ENCODE data around the gene IFITM2.
"Not testable (repeated sequence)": the region's sequence is repeated elsewhere in the genome, so short reads cannot be mapped to it uniquely, and the experiment has no call there.

The IFITM2 gene

DNA sequence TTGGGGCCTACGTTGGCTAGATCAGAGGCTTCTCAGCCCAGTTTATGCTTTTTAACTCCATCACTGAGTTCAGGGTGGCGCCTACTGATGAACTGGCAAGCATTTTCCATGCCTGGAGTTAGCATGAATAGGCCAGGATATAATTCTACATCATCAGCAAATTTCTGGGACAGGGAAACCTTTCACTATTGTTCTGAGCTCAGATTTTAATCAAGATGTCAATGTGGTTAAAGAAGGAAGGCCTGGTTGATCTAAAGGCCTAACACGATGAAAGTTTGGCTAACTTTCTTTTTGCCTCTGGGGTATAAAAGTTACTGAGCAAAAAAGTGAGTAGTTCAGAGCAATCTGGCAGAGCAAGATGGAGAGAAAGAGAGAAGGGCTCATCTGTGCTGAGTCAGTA, 34.7 kb downstream of the IFITM2 start:
- no peak for DNase-seq (ENCODE audit: low read depth in 2 of 2)

DNA sequence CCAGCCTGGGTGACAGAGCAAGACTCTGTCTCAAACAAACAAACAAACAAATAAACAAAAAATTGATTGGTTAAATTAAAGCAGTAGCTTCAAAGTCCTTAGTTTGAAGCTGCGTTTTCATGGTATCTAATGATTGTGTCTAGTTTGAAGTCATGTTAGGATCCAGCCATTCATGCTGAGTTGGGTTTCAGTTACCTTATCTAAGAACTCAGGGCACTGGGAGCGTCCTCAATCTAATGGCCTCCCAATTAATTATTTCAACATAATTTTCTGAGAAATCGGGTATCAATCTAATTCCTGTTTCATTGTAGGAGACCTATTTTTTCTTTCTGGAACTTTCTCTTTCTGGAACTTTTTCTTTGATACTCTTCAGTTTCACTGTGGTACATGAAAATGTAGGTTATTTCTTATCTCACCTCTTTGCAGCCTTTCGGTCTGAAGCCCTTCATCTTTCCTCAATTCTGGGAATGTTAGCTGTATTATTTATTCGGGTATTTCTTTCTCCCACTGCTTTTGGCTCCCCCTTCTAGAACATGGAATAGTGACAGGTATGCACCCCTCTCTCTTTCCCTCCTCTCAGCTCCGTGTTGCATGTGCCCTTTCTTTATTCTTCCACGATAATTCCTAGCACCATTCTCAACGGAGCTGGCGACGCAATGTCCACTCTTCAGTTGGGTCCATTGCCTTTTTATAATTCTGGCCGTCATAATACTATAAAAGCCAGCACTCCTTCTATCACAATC, 37.4 kb downstream of the IFITM2 start:
- DNase-seq (ENCODE audit: low read depth in 2 of 2) = no peak

DNA sequence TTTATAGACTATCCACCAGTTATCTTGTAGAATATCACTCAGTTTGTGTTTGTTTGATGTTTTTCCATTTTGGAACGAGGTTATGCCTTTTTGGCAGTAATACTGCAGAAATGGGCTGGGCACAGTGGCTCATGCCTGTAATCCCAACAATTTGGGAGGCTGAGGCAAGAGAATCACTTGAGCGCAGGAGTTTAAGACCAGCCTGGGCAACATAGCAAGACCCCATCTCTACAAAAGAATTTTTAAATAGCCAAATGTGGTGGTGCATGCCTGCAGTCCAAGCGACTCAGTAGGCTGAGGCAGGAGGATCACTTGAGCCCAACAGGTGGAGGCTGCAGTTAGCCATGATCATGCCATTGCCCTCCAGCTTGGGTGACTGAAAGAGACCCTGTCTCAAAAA, 38.9 kb downstream of the IFITM2 start:
- no peak for DNase-seq (ENCODE audit: low read depth in 2 of 2)

DNA sequence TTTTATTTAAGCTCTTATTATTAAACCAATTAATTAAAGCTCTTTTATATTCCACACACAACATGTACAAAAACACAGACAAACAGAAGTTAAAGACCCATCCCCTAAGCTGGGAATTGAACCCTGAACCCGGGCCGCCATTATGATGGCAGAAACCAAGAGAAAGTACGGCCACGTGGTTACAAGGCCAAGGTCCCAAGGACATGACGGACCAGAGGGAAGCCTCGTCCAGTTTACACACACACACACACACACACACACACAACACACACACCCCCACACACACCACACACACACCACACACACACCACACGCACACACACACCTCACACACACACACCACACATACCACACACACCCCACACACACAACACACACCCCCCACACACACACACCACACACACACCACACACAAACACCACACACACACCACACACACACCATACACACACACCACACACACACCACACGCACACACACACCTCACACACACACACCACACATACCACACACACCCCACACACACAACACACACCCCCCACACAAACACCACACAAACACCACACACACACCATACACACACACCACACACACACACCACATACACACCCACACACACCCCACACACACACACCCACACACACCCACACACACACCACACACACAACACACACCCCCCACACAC, 41.8 kb downstream of the IFITM2 start:
- DNase-seq (ENCODE audit: low read depth in 2 of 2) = not testable (repeated sequence)

DNA sequence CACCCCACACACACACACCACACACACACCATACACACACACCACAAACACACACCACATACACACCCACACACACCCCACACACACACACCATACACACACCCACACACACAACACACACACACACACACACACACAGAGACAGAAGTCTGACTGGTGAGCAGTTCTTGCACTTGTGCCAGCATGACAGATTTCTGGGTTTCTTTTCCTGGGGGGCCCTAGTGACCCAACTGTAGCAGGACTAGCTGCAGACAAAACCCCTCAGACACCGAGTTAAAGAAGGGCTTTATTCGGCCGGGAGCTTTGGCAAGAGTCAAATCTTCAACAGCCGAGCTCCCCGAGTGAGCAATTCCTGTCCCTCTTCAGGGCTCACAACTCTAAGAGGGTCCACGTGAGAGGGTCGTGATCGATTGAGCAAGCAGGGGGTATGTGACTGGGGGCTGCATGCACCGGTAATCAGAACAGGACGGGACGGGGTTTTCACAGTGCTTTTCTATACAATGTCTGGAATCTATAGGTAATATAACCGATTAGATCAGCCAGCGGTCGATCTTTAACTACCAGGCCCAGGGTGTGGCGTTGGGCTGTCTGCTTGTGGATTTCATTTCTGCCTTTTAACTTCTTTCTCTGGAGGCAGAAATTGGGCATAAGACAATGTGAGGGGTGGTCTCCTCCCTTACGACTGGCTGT, 42.6 kb downstream of the IFITM2 start:
- DNase-seq (ENCODE audit: low read depth in 2 of 2) = not testable (repeated sequence)

DNA sequence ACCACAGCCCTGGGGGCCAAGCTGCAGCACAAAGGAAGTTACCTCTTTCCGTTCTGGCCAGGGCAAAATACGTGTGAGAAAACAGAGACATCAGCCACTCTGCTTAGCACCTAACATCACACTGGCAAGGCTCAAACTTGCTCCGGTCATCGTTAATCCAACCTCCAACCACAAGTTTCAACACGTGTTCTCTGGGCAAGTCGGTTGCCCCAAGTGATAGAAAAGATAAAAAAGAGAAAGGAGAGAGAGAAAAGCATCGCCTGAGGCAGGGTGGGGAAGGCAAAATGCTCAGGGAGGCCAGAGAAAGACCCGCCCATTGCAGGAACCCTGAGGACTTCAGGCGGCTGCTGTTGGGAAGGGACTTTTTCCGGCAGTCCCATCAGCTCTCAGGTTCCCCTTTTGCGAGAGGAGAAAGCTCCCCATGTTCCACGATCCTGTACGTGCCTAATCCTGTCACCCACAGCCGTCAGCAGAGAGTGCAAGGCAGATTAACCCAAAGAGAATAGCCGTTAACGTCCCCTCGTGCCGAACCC, 43.2 kb downstream of the IFITM2 start:
- DNase-seq (ENCODE audit: low read depth in 2 of 2) = no peak

DNA sequence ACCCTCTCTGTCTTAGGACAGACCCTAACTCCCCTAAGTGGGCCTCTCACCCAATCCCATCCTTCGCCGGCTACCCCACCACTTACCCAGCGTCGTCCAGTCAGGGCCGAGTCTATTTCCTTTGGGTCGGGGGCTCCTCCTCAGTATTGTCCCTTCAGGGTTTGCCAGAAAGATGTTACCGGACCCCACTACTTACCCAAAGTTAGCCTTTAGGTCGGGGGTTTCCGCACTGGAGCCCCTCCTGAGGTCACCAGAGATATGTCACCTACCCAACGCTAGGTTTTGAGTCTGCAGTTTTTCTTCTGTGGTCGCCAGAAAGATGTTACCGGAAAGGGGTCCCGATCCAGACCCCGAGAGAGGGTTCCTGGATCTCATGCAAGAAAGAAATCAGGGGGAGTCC, 43.8 kb downstream of the IFITM2 start:
- no peak for DNase-seq (ENCODE audit: low read depth in 2 of 2)

DNA sequence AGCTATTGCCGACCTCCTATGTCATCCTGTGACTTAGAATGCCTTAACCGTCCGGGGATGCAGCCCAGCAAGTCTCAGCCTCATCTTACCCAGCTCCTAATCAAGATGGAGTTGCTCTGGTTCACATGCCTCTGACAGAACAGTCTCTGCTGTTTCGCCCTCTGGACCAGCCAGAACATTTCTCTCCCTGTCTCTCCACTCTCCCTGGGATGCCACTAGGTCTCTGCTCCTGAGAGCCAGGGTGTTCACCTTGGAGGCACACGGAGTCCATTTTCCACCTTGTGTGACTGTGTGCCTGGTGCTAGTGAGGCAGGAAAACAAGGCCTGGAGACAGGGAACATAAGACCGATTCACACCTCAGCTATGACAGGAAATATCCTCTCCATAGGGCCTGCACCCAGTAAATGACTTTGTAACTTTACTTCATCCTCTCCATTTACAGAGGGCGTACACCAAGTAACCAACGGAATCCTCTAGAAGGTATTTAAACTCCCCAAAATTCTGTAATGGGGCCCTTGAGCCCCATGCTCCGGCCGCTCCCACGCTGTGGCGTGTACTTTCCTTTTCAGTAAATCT, 44.9 kb downstream of the IFITM2 start:
- DNase-seq (ENCODE audit: low read depth in 2 of 2) = no peak

DNA sequence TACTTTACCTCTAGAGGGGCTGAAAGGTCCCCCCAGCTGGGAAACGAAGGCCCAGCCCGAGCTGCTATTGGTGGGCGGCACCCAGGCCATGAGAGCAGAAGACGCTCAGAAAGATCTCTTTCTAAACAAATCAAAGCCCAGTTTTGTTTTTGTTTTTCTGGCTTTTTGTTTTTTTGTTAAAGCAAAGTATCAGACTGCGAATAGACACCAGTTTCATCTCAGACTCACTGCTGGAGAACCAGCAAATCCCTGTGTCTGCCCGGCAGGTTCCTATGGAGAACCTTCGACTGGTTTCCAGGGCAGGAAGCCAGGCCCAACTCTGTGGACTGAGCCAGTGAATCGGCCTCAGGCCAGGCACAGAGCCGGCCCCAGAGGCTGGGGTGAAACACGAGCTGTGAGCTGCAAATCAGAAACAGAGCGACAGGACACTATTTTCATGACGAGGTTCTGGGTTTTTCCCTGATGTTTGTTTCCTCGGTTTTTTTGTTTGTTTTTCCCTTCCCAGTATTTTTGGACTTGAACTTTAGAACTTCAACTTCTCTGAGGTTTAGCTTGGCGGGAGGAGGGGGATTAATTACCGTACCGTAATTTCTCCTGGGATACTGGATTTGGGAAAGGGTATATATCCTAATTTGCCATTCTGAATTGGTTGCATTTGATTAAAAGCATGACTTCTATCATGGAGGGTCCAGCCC, 45.7 kb downstream of the IFITM2 start:
- no peak for DNase-seq (ENCODE audit: low read depth in 2 of 2)

DNA sequence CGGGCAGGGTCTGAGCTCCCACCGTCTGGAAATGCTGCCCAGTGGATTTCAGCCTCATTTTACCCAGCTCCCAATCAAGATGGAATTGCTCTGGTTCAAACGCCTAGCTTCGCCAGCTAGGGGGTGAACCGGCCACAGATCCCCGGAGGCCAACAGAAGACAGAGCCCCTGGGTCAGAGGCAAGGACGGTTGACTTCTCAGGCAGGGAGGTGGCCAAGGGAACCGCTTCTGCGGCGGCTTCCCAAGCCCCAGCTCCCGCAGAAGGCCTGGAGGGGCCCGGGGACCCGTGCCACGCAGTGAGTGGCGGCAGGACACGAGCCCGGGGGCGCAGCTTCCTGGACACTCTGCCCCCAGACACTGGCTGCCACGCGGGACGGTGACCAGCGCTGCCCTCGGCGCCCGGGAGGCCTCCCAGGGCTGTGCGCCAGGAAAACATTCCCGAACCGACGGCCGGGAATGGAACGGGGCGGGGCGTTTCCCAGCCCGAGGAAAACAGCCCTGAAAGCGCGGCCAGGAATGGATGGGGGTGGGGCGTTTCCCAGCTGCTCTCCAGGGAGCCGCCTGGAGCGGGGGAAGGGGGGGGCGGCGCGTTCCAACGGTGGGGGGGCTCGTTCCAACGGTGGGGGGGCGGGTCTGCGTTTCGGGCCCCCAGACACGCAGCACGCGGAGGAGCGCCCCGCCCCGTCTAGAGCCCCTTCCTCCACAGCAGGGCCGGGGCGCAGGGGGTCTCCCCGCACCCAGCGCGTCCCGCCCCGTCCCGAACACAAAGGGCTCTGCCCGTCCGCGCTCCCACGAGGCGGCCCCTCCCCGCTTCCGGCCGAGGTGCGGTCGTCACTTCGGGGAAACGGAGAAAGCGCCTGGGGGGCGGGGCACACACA, 48.2 kb downstream of the IFITM2 start:
- peak; percentile 75 to 83 for DNase-seq (ENCODE audit: low read depth in 2 of 2)

DNA sequence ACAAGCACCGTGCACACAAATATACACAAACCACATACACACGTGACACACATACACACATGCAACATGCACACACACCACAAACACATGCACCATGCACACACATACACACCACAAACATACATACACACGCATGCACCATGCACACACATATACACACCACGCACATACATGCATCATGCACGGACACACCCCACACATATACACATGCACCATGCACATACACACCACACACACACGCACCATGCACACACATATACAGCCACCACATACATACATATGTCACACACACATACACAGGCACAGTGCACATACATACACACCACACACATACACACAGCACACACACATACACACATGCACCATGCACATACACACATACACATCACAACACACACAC, 49.0 kb downstream of the IFITM2 start:
- no peak for DNase-seq (ENCODE audit: low read depth in 2 of 2)

DNA sequence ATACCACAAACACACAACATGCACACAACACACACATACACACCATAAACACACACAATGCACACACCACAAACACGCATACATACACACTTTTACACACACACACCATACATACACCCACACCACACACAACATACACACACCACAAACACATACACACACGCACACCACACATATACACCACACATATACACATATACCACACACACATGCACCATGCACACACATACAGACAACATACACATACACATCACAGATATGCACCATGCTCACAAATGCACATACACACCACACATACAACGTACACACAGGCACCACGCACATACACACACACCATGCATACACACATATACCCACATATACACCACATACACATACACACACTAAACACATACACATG, 50.0 kb downstream of the IFITM2 start:
- DNase-seq (ENCODE audit: low read depth in 2 of 2) = no peak

DNA sequence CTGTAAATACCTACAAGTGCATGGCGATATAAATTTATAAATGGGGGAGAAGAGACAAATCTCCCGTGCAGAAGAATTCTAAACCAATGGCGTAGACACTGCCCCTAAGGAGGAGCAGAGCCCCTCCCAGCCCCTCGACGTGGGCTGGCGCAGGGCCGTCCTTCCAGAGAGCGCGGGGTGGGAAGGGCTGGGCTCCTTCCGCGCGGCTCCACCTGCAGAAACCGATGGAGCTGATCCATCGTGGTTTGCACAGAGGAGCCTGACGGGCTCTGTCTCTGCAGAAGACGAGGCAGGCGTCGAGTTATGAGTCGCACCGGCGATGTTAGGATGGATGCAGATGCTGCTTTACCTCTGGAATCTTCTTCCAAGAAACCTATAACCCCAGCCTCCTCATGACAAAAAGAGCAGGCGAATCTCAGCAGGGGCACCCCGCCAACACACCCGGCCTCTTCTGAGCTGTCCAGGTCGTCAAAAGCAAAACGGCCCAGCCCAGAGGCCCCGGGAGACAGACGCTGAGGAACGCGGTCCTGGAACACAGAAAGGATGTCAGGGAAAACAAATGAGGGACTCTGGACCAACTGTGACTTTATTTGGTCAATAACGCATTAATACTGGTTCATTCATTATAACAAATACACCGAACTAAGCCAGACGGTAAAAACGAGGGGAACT, 50.6 kb downstream of the IFITM2 start:
- DNase-seq (ENCODE audit: low read depth in 2 of 2) = no peak

Data from stimulated activated CD4-positive, alpha-beta T cell treated with anti-CD3 and anti-CD28 coated beads, Interleukin-12 subunit alpha, Interleukin-12 subunit beta, amount 100 ng/mL, for 24 hours (primary cell).